T-cell (primary cell): ENCODE results near the gene DNAJC17. TPM values are rescaled to one million over a fixed set of nuclear protein-coding genes. Genes with fewer than 3 reads are reported as not detected.

Experiments used
- ATAC-seq, 4 experiments: fragments of 200-7000 bp in 3 of 4; fragments of 150-1000 bp in 1 of 4; cut with Tn5 transposase; replicated peaks in 1 of 4; 1 replicate in 3 of 4; 2 replicates in 1 of 4; pipeline ENCODE4 v1.10.0; 2021; ENCODE audit warnings: moderate library complexity in 3 of 4, mild to moderate bottlenecking in 2 of 4, moderate number of reproducible peaks in 1 of 4
- CTCF ChIA-PET, 2 donors: fragments of 300-600 bp; sonication (Branson Sonifier 250); formaldehyde crosslinking; loops; one replicate each; lab custom pipeline; 2022; ENCODE audit warnings: antibody characterized with exemption in 2 of 2; lab: Charles Lee
- POLR2A ChIA-PET, 2 donors: fragments of 300-600 bp; sonication (Branson Sonifier 250); formaldehyde crosslinking; loops; one replicate each; lab custom pipeline; 2022; ENCODE audit warnings: antibody characterized with exemption in 2 of 2; lab: Charles Lee
- DNase-seq, 35 experiments: peaks; one replicate each; pipeline versions ENCODE4 v3.0.0 to v3.0.0-alpha.2; 2013 to 2023
- H3K27ac ChIP-seq: one replicate; pipeline ENCODE4 v1.5.1; 2013; ENCODE audit warnings: low read length
- H3K27me3 ChIP-seq, 2 experiments: replicated peaks in 1 of 2; 1 replicate in 1 of 2; 2 replicates in 1 of 2; pipeline versions ENCODE4 v1.6.1 to v1.7.0; 2013; ENCODE audit warnings: low read length in 1 of 2, mixed read lengths in 1 of 2; ENCODE audit not compliant: control insufficient read depth in 2 of 2, insufficient read depth in 2 of 2; ENCODE audit errors: extremely low read depth in 1 of 2
- H3K36me3 ChIP-seq, 2 donors: 1 replicate in 1 of 2; 2 replicates in 1 of 2; pipeline versions ENCODE4 v1.6.1 to v1.7.0; 2013; ENCODE audit warnings: low read length in 1 of 2; ENCODE audit not compliant: control insufficient read depth in 2 of 2, insufficient read depth in 1 of 2; ENCODE audit errors: extremely low read depth in 1 of 2
- H3K4me1 ChIP-seq, 2 experiments: 1 replicate in 1 of 2; 2 replicates in 1 of 2; pipeline versions ENCODE4 v1.6.1 to v1.7.0; 2013; ENCODE audit warnings: low read length in 2 of 2, mixed read lengths in 1 of 2; ENCODE audit not compliant: insufficient read depth in 2 of 2, control insufficient read depth in 1 of 2; ENCODE audit errors: extremely low read depth in 1 of 2
- H3K4me3 ChIP-seq, 2 donors: 1 replicate in 1 of 2; 2 replicates in 1 of 2; pipeline versions ENCODE4 v1.5.1 to v1.7.0; 2013; ENCODE audit warnings: mild to moderate bottlenecking in 2 of 2, low read length in 1 of 2, moderate library complexity in 1 of 2; ENCODE audit not compliant: control insufficient read depth in 1 of 2; ENCODE audit errors: extremely low read depth in 1 of 2
- H3K9me3 ChIP-seq: 2 replicates; pipeline ENCODE4 v1.7.0; 2013
- H3K27ac Mint-ChIP-seq, 2 donors: one replicate each; pipeline ENCODE4 v1.8.0; 2020 to 2021; ENCODE audit warnings: mild to moderate bottlenecking in 2 of 2, mixed read lengths in 2 of 2
- H3K27me3 Mint-ChIP-seq, 2 donors: one replicate each; pipeline ENCODE4 v1.8.0; 2021 to 2022; ENCODE audit warnings: mixed read lengths in 2 of 2
- H3K36me3 Mint-ChIP-seq: one replicate; pipeline ENCODE4 v1.8.0; 2021; ENCODE audit warnings: mixed read lengths
- H3K4me1 Mint-ChIP-seq, 3 donors: one replicate each; pipeline ENCODE4 v1.8.0; 2020 to 2022; ENCODE audit warnings: mixed read lengths in 3 of 3, mild to moderate bottlenecking in 1 of 3
- H3K4me3 Mint-ChIP-seq, 3 donors: one replicate each; pipeline ENCODE4 v1.8.0; 2020 to 2022; ENCODE audit warnings: mild to moderate bottlenecking in 3 of 3, mixed read lengths in 3 of 3, moderate library complexity in 3 of 3
- H3K9me3 Mint-ChIP-seq, 3 donors: one replicate each; pipeline ENCODE4 v1.8.0; 2020 to 2022; ENCODE audit warnings: mixed read lengths in 3 of 3
- WGBS: methylation state at CpG from one replicate; pipeline ENCODE4 v1.1.5; 2013; ENCODE audit warnings: missing lambda C conversion rate; ENCODE audit not compliant: insufficient coverage; 5-methylcytosine and 5-hydroxymethylcytosine counted together
- total RNA-seq, 35 experiments: library from RNA in 6 of 35; stranded (reverse) in 6 of 35; fragments of 120-200 nt in 1 of 35; gene quantifications; one replicate each; pipeline versions ENCODE4 v1.2.1 to v1.2.4 and lab custom pipeline; 2013 to 2026

The DNAJC17 gene
- total RNA-seq, 5 donors from 2014 or later (not counting 1 experiment from before 2014, with no cell fraction given): 33.1 to 47.5 (median 45.1) TPM

DNA sequence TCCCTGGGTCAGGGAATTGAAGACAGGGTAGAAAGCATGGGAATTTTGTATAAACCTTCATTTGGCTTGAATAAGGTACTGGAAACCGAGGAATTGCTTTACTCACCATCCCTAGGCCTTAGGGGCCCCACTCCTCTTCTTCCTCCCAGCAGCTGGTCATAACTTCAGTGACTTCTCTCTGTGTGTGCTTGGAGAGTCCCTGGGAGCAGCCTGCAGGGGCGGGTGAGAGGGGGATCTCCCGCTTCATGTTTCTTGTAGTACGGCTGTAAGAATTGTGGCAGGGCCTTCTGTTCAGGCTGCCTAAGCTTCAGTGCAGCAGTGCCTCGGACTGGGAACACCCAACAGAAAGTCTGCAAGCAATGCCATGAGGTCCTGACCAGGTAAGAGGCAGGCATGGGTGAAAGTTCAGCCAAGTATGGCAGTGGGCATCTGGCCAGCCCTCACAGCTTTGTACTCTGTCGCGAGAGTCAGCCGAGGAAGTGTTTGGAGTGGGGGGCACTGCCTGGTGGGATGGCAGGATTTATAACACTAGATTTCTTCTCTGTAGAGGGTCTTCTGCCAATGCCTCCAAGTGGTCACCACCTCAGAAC, 1.7 kb upstream of the DNAJC17 start:
- H3K36me3 ChIP-seq: peaks cover 15 to 27% of the 10 kb centered on the region in 2 donors
- DNase-seq: no peak
- H3K27ac ChIP-seq: no peak overlapping the region

GRCh38 chr15:40807888-40808461, 702 bp upstream of the DNAJC17 start:
- peak in 1 of 35 experiments; percentile 3 for DNase-seq
- ChIA-PET POLR2A (interaction anchor here in 1 of 2 donors (0.6 kb wide), 1 partner anchor 1025 kb away, joined by 8 read pairs; no protein-coding TSS in a partner anchor), CTCF (interaction anchor here in 1 of 2 donors (1.0 kb wide), 2 partner anchors 86 to 215 kb away, joined by 3 read pairs; partner anchors contain the start of gene VPS18)
- Mint-ChIP-seq H3K27ac (peak overlapping the region; percentile 95 to 98), H3K36me3 (peaks cover 16% of the 10 kb centered on the region), H3K27me3 (no peaks in the 10 kb centered on the region), H3K4me3 (peak overlapping the region; percentile 93 to 99 (median 95)), H3K4me1 (peaks cover 27 to 31% (median 28%) of the 10 kb centered on the region in 3 donors), H3K9me3 (no peaks in the 10 kb centered on the region)
- Histone ChIP-seq H3K4me3 (peak overlapping the region; percentile 93 to 99), H3K27me3 (no peaks in the 10 kb centered on the region), H3K4me1 (peaks cover 14 to 25% of the 10 kb centered on the region in 2 experiments), H3K9me3 (no peaks in the 10 kb centered on the region), H3K27ac (no peak overlapping the region), H3K36me3 (peaks cover 10 to 18% of the 10 kb centered on the region in 2 donors)
- 9% methylated on average over 16 of the region's 19 CpGs for WGBS
- ATAC-seq: no peak

More for the DNA sequence above, 1.7 kb upstream of the DNAJC17 start:
- Histone ChIP-seq H3K4me1 (peaks cover 14 to 25% of the 10 kb centered on the region in 2 experiments), H3K4me3 (no peak overlapping the region), H3K27me3 (no peaks in the 10 kb centered on the region), H3K9me3 (no peaks in the 10 kb centered on the region)
- peaks cover 19 to 24% (median 21%) of the 10 kb centered on the region in 3 donors for H3K4me1 Mint-ChIP-seq
- no peaks in the 10 kb centered on the region for H3K27me3 Mint-ChIP-seq
- H3K4me3 Mint-ChIP-seq: peak overlapping the region; percentile 93 to 99 (median 95)
- CTCF ChIA-PET: no interaction called here
- POLR2A ChIA-PET: no interaction called here
- H3K36me3 Mint-ChIP-seq: peaks cover 20% of the 10 kb centered on the region
- no peak for ATAC-seq
- WGBS: 92% methylated on average over 4 of the region's 8 CpGs
- no peak overlapping the region for H3K27ac Mint-ChIP-seq
- H3K9me3 Mint-ChIP-seq: no peaks in the 10 kb centered on the region

DNA sequence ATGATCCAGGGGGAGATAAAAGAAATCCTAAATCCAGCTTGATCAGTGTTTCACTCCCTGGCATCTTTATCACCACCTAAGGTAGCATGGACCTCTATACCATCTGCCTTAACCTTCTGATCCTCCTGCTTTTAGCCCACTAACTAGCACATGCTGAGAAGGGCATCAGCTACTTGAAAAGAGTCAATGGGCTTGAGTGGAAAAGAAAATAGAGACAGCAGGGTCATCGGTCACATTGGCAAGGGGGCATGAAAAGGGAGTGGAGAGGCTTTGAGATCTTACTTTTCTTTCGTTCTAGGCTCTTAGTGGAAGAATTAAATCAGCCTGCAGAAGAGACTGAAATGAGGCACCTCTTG, 623 bp downstream of the DNAJC17 start:
- H3K27ac ChIP-seq: peak overlapping the region; percentile 86
- 0% methylated on average over 2 of the region's 2 CpGs for WGBS
- Mint-ChIP-seq H3K4me1 (peaks cover 33 to 37% (median 35%) of the 10 kb centered on the region in 3 donors), H3K36me3 (peaks cover 15% of the 10 kb centered on the region), H3K27me3 (no peaks in the 10 kb centered on the region), H3K4me3 (peak overlapping the region; percentile 93 to 99 (median 95)), H3K9me3 (no peaks in the 10 kb centered on the region), H3K27ac (peak overlapping the region; percentile 95 to 98)
- POLR2A ChIA-PET: interaction anchor here (0.5 to 0.7 kb wide), 2 partner anchors 112 to 129 kb away, joined by 3 to 5 read pairs; no protein-coding TSS in a partner anchor
- peaks cover 14 to 25% of the 10 kb centered on the region in 2 experiments for H3K4me1 ChIP-seq
- ATAC-seq: no peak
- DNase-seq: no peak
- H3K36me3 ChIP-seq: peaks cover 13 to 16% of the 10 kb centered on the region in 2 donors
- H3K9me3 ChIP-seq: no peaks in the 10 kb centered on the region
- CTCF ChIA-PET: interaction anchor here in 1 of 2 donors (0.6 to 1.3 kb wide), 6 partner anchors 20 to 214 kb away, joined by 3 to 5 read pairs (median 3); partner anchors contain the start of gene VPS18
- H3K27me3 ChIP-seq: no peaks in the 10 kb centered on the region
- H3K4me3 ChIP-seq: peak overlapping the region; percentile 93 to 99

GRCh38 chr15:40803688-40804087, 3.6 kb downstream of the DNAJC17 start:
- H3K4me3 Mint-ChIP-seq: no peak overlapping the region
- 75% methylated on average over 1 of the region's 1 CpG for whole genome bisulfite sequencing
- no peaks in the 10 kb centered on the region for H3K27me3 Mint-ChIP-seq
- DNase-seq: no peak
- peaks cover 14 to 22% of the 10 kb centered on the region in 2 experiments for H3K4me1 ChIP-seq
- no peaks in the 10 kb centered on the region for H3K9me3 ChIP-seq
- H3K36me3 ChIP-seq: peaks cover 9 to 10% of the 10 kb centered on the region in 2 donors
- H3K4me1 Mint-ChIP-seq: peaks cover 41 to 49% (median 44%) of the 10 kb centered on the region in 3 donors
- ChIA-PET POLR2A (interaction anchor here (0.6 to 0.7 kb wide), 3 partner anchors 209 to 993 kb away, joined by 3 to 9 read pairs (median 4); no protein-coding TSS in a partner anchor), CTCF (interaction anchor here (0.6 kb wide), 3 partner anchors 17 to 388 kb away, joined by 3 to 6 read pairs (median 3); no protein-coding TSS in a partner anchor)
- H3K36me3 Mint-ChIP-seq: peaks cover 20% of the 10 kb centered on the region
- no peaks in the 10 kb centered on the region for H3K27me3 ChIP-seq
- no peak overlapping the region for H3K27ac ChIP-seq
- no peaks in the 10 kb centered on the region for H3K9me3 Mint-ChIP-seq
- ATAC-seq: no peak
- no peak overlapping the region for H3K27ac Mint-ChIP-seq
- no peak overlapping the region for H3K4me3 ChIP-seq

- Mint-ChIP-seq H3K4me1 (peaks cover 42 to 51% (median 43%) of the 10 kb centered on the region in 3 donors), H3K9me3 (no peaks in the 10 kb centered on the region), H3K36me3 (peaks cover 26% of the 10 kb centered on the region), H3K4me3 (no peak overlapping the region), H3K27me3 (no peaks in the 10 kb centered on the region), H3K27ac (no peak overlapping the region)
- H3K4me1 ChIP-seq: peaks cover 11 to 16% of the 10 kb centered on the region in 2 experiments
- ChIA-PET CTCF (interaction anchor here in 1 of 2 donors (0.7 kb wide), 1 partner anchor 34 kb away, joined by 8 read pairs; no protein-coding TSS in a partner anchor), POLR2A (interaction anchor here in 1 of 2 donors (0.7 kb wide), 1 partner anchor 35 kb away, joined by 18 read pairs; no protein-coding TSS in a partner anchor)
- peaks cover 9 to 10% of the 10 kb centered on the region in 2 donors for H3K36me3 ChIP-seq
- ATAC-seq: no peak
- H3K9me3 ChIP-seq: no peaks in the 10 kb centered on the region
- 100% methylated on average over 1 of the region's 2 CpGs for WGBS
- no peak overlapping the region for H3K27ac ChIP-seq
- no peaks in the 10 kb centered on the region for H3K27me3 ChIP-seq
- DNase-seq: no peak
- H3K4me3 ChIP-seq: no peak overlapping the region
These were observed 4.2 kb downstream of the DNAJC17 start for GRCh38 chr15:40803076-40803475.

DNA sequence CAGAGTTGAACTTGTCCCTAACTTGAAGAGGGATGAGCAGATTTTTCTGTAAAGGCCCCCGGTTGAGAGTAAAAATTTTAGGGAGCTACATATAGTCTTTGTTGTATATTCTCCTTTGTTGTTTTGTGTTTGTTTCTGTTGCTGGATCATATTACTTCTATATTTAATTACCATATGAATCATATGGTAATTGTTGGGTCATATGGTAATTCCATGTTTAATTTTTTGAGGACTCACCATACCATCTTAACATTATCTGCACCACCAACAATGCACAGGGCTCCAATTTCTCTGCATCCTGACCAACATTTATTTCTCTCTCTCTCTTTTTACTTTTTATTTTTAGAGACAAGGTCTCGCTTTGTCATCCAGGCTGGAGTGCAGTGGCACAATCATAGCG, 7.8 kb downstream of the DNAJC17 start:
- Mint-ChIP-seq H3K4me1 (peaks cover 38 to 49% (median 44%) of the 10 kb centered on the region in 3 donors), H3K27me3 (no peaks in the 10 kb centered on the region), H3K9me3 (no peaks in the 10 kb centered on the region), H3K4me3 (no peak overlapping the region), H3K36me3 (peaks cover 34% of the 10 kb centered on the region), H3K27ac (no peak overlapping the region)
- POLR2A ChIA-PET: interaction anchor here in 1 of 2 donors (0.7 kb wide), 1 partner anchor 72 kb away, joined by 15 read pairs; no protein-coding TSS in a partner anchor
- Histone ChIP-seq H3K27me3 (no peaks in the 10 kb centered on the region), H3K4me3 (no peak overlapping the region), H3K9me3 (no peaks in the 10 kb centered on the region), H3K27ac (no peak overlapping the region), H3K4me1 (no peaks in the 10 kb centered on the region), H3K36me3 (peaks cover 10 to 12% of the 10 kb centered on the region in 2 donors)
- ATAC-seq (no peak), DNase-seq (no peak)
- CTCF ChIA-PET: interaction anchor here in 1 of 2 donors (0.7 kb wide), 1 partner anchor 208 kb away, joined by 3 read pairs; no protein-coding TSS in a partner anchor
- WGBS: 100% methylated on average over 1 of the region's 3 CpGs
